PC-3 (cell line): Measurements from ENCODE around the gene KCNQ2. TPM values are rescaled to one million over a fixed set of nuclear protein-coding genes. Genes with fewer than 3 reads are reported as not detected.

Source experiments
- ATAC-seq: fragments of 200-7000 bp; cut with Tn5 transposase; 2 replicates; pipeline ENCODE4 v1.9.1; 2020; ENCODE audit warnings: mild to moderate bottlenecking, moderate library complexity
- BruUV-seq: library from RNA; stranded (reverse); fragments of 400-500 nt; replicated peaks from 2 replicates; lab custom pipeline; 2021; lab: Mats Ljungman, UMichigan
- CTCF ChIA-PET: fragments of 300-600 bp; sonication (Branson Sonifier 250); formaldehyde crosslinking; loops from one replicate; lab custom pipeline; 2022; ENCODE audit warnings: antibody characterized with exemption; lab: Charles Lee
- POLR2A ChIA-PET: fragments of 300-600 bp; sonication (Branson Sonifier 250); formaldehyde crosslinking; loops from one replicate; lab custom pipeline; 2022; ENCODE audit warnings: antibody characterized with exemption; ENCODE audit not compliant: unreplicated experiment; lab: Charles Lee
- DNase-seq: peaks from one replicate; pipeline ENCODE4 v3.0.0-alpha.2; 2015
- H2AFZ ChIP-seq: fragments of 300-600 bp; sonication (generic); 2 replicates; pipeline ENCODE4 v1.6.0; 2016; ENCODE audit warnings: antibody characterized with exemption, low read length
- H3F3A ChIP-seq: fragments of 300-600 bp; sonication (generic); one replicate; pipeline ENCODE4 v1.6.0; 2017; ENCODE audit warnings: antibody characterized with exemption, low read length, control low read depth, mild to moderate bottlenecking; ENCODE audit not compliant: unreplicated experiment
- H3K27ac ChIP-seq: fragments of 300-600 bp; sonication (generic); 2 replicates; pipeline ENCODE4 v1.5.1; 2016; ENCODE audit warnings: mild to moderate bottlenecking, low read length
- H3K27me3 ChIP-seq: fragments of 300-600 bp; sonication (generic); 2 replicates; pipeline ENCODE4 v1.6.1; 2016; ENCODE audit warnings: low read length, mixed read lengths
- H3K36me3 ChIP-seq: fragments of 300-600 bp; sonication (generic); 2 replicates; pipeline ENCODE4 v1.6.1; 2016; ENCODE audit warnings: low read depth, mixed run types, low read length, mixed read lengths
- H3K4me1 ChIP-seq: fragments of 300-600 bp; sonication (generic); 2 replicates; pipeline ENCODE4 v1.5.1; 2016; ENCODE audit warnings: low read length; ENCODE audit not compliant: insufficient read depth
- H3K4me2 ChIP-seq: fragments of 300-600 bp; sonication (generic); 2 replicates; pipeline ENCODE4 v1.6.0; 2016; ENCODE audit warnings: low read length
- H3K4me3 ChIP-seq: fragments of 300-600 bp; sonication (generic); 2 replicates; pipeline ENCODE4 v1.5.1; 2016; ENCODE audit warnings: mild to moderate bottlenecking, low read length, mixed read lengths
- H3K79me2 ChIP-seq: fragments of 300-600 bp; sonication (generic); 2 replicates; pipeline ENCODE4 v1.6.1; 2017; ENCODE audit warnings: low read length, mixed read lengths
- H3K9ac ChIP-seq: fragments of 300-600 bp; sonication (generic); 2 replicates; pipeline ENCODE4 v1.6.0; 2016; ENCODE audit warnings: mild to moderate bottlenecking, low read length
- H3K9me2 ChIP-seq: fragments of 300-600 bp; sonication (generic); replicated peaks from 2 replicates; pipeline ENCODE4 v1.6.1; 2016; ENCODE audit warnings: mixed run types, low read length, mixed read lengths
- H3K9me3 ChIP-seq: fragments of 300-600 bp; sonication (generic); 2 replicates; pipeline ENCODE4 v1.6.1; 2016; ENCODE audit warnings: low read length, mixed read lengths
- H4K20me1 ChIP-seq: fragments of 300-600 bp; sonication (generic); 2 replicates; pipeline ENCODE4 v1.6.1; 2016; ENCODE audit warnings: low read length, mixed read lengths
- CTCF ChIP-seq: fragments of 300-600 bp; sonication (generic); conservative IDR thresholded peaks from 2 replicates; pipeline ENCODE4 v1.5.1; 2017; ENCODE audit warnings: antibody characterized with exemption, low read depth, mild to moderate bottlenecking, low read length
- EZH2 ChIP-seq: fragments of 300-600 bp; sonication (generic); IDR thresholded peaks from one replicate; pipeline ENCODE4 v1.6.1; 2017; ENCODE audit warnings: antibody characterized with exemption, mild to moderate bottlenecking, low read length; ENCODE audit not compliant: unreplicated experiment
- EZH2phosphoT487 ChIP-seq: fragments of 300-600 bp; sonication (generic); IDR thresholded peaks from 2 replicates; pipeline ENCODE4 v1.6.1; 2018; ENCODE audit warnings: mild to moderate bottlenecking, antibody characterized with exemption, low read length, borderline replicate concordance
- intact Hi-C: fragments of 100-400 bp; cut with micrococcal nuclease; formaldehyde crosslinking; loops from 2 replicates; pipeline ENCODE4 v1.9.0; 2023
- total RNA-seq: library from RNA; depleted of rRNA; stranded (reverse); fragments of >200 nt; gene quantifications from 2 replicates; pipeline ENCODE4 v1.2.3, GENCODE V29; 2014

The KCNQ2 gene
- total RNA-seq, 1 experiment from 2014 or later: not detected

- no peak for ATAC-seq
- H3K4me1 ChIP-seq: no peaks in the 10 kb centered on the region
- peaks cover 54% of the 10 kb centered on the region for H3K27me3 ChIP-seq
- BruUV-seq: no TSS peak
- H3K4me3 ChIP-seq: no peak overlapping the region
- no peak overlapping the region for H3K9ac ChIP-seq
- H3K36me3 ChIP-seq: no peaks in the 10 kb centered on the region
- ChIA-PET POLR2A (no interaction called here), CTCF (no interaction called here)
- no peak for DNase-seq
- H4K20me1 ChIP-seq: no peaks in the 10 kb centered on the region
- no peak overlapping the region for H3K27ac ChIP-seq
- intact Hi-C loops: no loop called here
- no peak overlapping the region for H2AFZ ChIP-seq
- no peaks in the 10 kb centered on the region for H3K79me2 ChIP-seq
- H3F3A ChIP-seq: no peaks in the 10 kb centered on the region
- H3K4me2 ChIP-seq: no peak overlapping the region
- no peaks in the 10 kb centered on the region for H3K9me3 ChIP-seq
- H3K9me2 ChIP-seq: no peaks in the 10 kb centered on the region
- TF ChIP-seq CTCF (no peak), EZH2phosphoT487 (no peak), EZH2 (no peak)
Observed at GRCh38 chr20:63399596-63400375, 72.7 kb downstream of the KCNQ2 start.

GRCh38 chr20:63398744-63399514, 73.5 kb downstream of the KCNQ2 start:
- ChIA-PET POLR2A (no interaction called here), CTCF (no interaction called here)
- H3K4me1 ChIP-seq: no peaks in the 10 kb centered on the region
- ATAC-seq (no peak), DNase-seq (no peak)
- H3K4me2 ChIP-seq: no peak overlapping the region
- no peaks in the 10 kb centered on the region for H3K9me3 ChIP-seq
- peaks cover 54% of the 10 kb centered on the region for H3K27me3 ChIP-seq
- H3K36me3 ChIP-seq: no peaks in the 10 kb centered on the region
- H3K9ac ChIP-seq: no peak overlapping the region
- no peak overlapping the region for H3K27ac ChIP-seq
- H4K20me1 ChIP-seq: no peaks in the 10 kb centered on the region
- intact Hi-C loops: no loop called here
- no peak overlapping the region for H2AFZ ChIP-seq
- no peaks in the 10 kb centered on the region for H3F3A ChIP-seq
- H3K9me2 ChIP-seq: no peaks in the 10 kb centered on the region
- TF ChIP-seq CTCF (no peak), EZH2phosphoT487 (no peak), EZH2 (no peak)
- no peaks in the 10 kb centered on the region for H3K79me2 ChIP-seq
- H3K4me3 ChIP-seq: no peak overlapping the region
- BruUV-seq: no TSS peak

- H3K4me3 ChIP-seq: no peak overlapping the region
- no peak for ATAC-seq
- H3K9ac ChIP-seq: no peak overlapping the region
- no peaks in the 10 kb centered on the region for H3F3A ChIP-seq
- no TSS peak for BruUV-seq
- H4K20me1 ChIP-seq: no peaks in the 10 kb centered on the region
- no peaks in the 10 kb centered on the region for H3K9me2 ChIP-seq
- H3K79me2 ChIP-seq: no peaks in the 10 kb centered on the region
- H3K9me3 ChIP-seq: no peaks in the 10 kb centered on the region
- H3K4me2 ChIP-seq: no peak overlapping the region
- no peak for DNase-seq
- TF ChIP-seq EZH2phosphoT487 (no peak), CTCF (no peak), EZH2 (no peak)
- no peak overlapping the region for H3K27ac ChIP-seq
- H3K36me3 ChIP-seq: no peaks in the 10 kb centered on the region
- ChIA-PET POLR2A (no interaction called here), CTCF (no interaction called here)
- H2AFZ ChIP-seq: no peak overlapping the region
- peaks cover 54% of the 10 kb centered on the region for H3K27me3 ChIP-seq
- intact Hi-C loops: no loop called here
- no peaks in the 10 kb centered on the region for H3K4me1 ChIP-seq
Observed at GRCh38 chr20:63397946-63398450, 74.5 kb downstream of the KCNQ2 start.
